ENCODE data around the gene CD300LG.
"Not testable (repeated sequence)": the region's sequence is repeated elsewhere in the genome, so short reads cannot be mapped to it uniquely, and the experiment has no call there.

The CD300LG gene

GRCh38 chr17:43877451-43878155 is 30.6 kb downstream of the CD300LG start:
- DNase-seq (ENCODE audit: low read depth in 1 of 2, low spot score in 1 of 2), result no peak

GRCh38 chr17:43878260-43879175 is 31.5 kb downstream of the CD300LG start:
- peak; percentile 52 to 55 for DNase-seq (ENCODE audit: low read depth in 1 of 2, low spot score in 1 of 2)

GRCh38 chr17:43879723-43880419 is 32.9 kb downstream of the CD300LG start:
- DNase-seq (ENCODE audit: low read depth in 1 of 2, low spot score in 1 of 2), result no peak

GRCh38 chr17:43880420-43880991 is 33.5 kb downstream of the CD300LG start:
- DNase-seq (ENCODE audit: low read depth in 1 of 2, low spot score in 1 of 2), result peak in 1 of 2 donors; percentile 19

GRCh38 chr17:43881181-43881580 is 34.2 kb downstream of the CD300LG start:
- DNase-seq (ENCODE audit: low read depth in 1 of 2, low spot score in 1 of 2), result no peak

GRCh38 chr17:43881758-43882505 is 35.0 kb downstream of the CD300LG start:
- DNase-seq (ENCODE audit: low read depth in 1 of 2, low spot score in 1 of 2), result no peak

- no peak for DNase-seq (ENCODE audit: low read depth in 1 of 2, low spot score in 1 of 2)
Observed at GRCh38 chr17:43882761-43883415, 35.9 kb downstream of the CD300LG start.

GRCh38 chr17:43888548-43888947 is 41.6 kb downstream of the CD300LG start:
- DNase-seq (ENCODE audit: low read depth in 1 of 2, low spot score in 1 of 2), result no peak

- no peak for DNase-seq (ENCODE audit: low read depth in 1 of 2, low spot score in 1 of 2)
Observed at GRCh38 chr17:43890240-43890639, 43.3 kb downstream of the CD300LG start.

- DNase-seq (ENCODE audit: low read depth in 1 of 2, low spot score in 1 of 2), result no peak
Observed at GRCh38 chr17:43891851-43892646, 45.1 kb downstream of the CD300LG start.

- DNase-seq (ENCODE audit: low read depth in 1 of 2, low spot score in 1 of 2), result no peak
Observed at GRCh38 chr17:43892647-43892952, 45.6 kb downstream of the CD300LG start.

GRCh38 chr17:43894494-43894893 is 47.5 kb downstream of the CD300LG start:
- not testable (repeated sequence) for DNase-seq (ENCODE audit: low read depth in 1 of 2, low spot score in 1 of 2)

GRCh38 chr17:43897831-43898230 is 50.9 kb downstream of the CD300LG start:
- no peak for DNase-seq (ENCODE audit: low read depth in 1 of 2, low spot score in 1 of 2)

GRCh38 chr17:43898446-43898845 is 51.5 kb downstream of the CD300LG start:
- no peak for DNase-seq (ENCODE audit: low read depth in 1 of 2, low spot score in 1 of 2)

- peak; percentile 61 to 74 for DNase-seq (ENCODE audit: low read depth in 1 of 2, low spot score in 1 of 2)
Observed at GRCh38 chr17:43900183-43900857, 53.3 kb downstream of the CD300LG start.

- DNase-seq (ENCODE audit: low read depth in 1 of 2, low spot score in 1 of 2), result no peak
Observed at GRCh38 chr17:43900858-43901754, 54.1 kb downstream of the CD300LG start.

GRCh38 chr17:43901861-43902589 is 55.0 kb downstream of the CD300LG start:
- DNase-seq (ENCODE audit: low read depth in 1 of 2, low spot score in 1 of 2), result no peak
